Subcutaneous adipose tissue (tissue), 4 donors: Measurements from ENCODE around the gene SNX21. TPM values are rescaled to one million over a fixed set of nuclear protein-coding genes. Genes with fewer than 3 reads are reported as not detected.

Experiments
- CTCF ChIP-seq: fragments of 450-650 bp; IDR thresholded peaks from one replicate; pipeline ENCODE4 v1.5.1; 2016; ENCODE audit warnings: low read depth, mild to moderate bottlenecking, control low read depth, antibody characterized with exemption, moderate library complexity
- total RNA-seq, 4 donors: library from RNA; depleted of rRNA; stranded (reverse); fragments of >200 nt; gene quantifications; one replicate each; pipeline ENCODE4 v1.1.0, GENCODE V29; 2016

The SNX21 gene
- total RNA-seq, 4 donors from 2014 or later = 31.6 to 153 (median 90.8) TPM

- TF ChIP-seq CTCF = no peak
These were observed 5.9 kb upstream of the SNX21 start for GRCh38 chr20:45827712-45828111.

DNA sequence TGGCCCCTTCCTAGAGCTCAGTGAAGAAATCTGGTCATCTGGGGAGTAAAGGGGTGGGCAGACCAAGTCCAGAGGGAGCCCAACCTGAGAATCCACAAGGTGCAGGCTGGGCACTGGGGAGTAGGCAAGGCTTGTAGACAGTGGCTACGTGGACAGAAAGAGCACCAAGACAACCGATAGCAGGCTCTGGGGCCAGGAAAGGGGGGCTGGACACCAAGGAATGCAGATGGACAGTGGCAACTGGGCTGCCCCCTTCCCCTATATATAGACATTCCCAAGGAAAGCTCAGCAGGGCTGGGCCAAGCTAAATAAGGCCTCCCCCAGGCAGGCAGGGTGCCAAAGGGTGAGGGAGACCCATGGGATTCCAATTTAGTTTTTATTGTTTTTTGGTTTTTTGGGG lies 5.0 kb upstream of the SNX21 start:
- no peak for TF ChIP-seq CTCF

GRCh38 chr20:45832619-45833018 lies 980 bp upstream of the SNX21 start:
- TF ChIP-seq CTCF = no peak

DNA sequence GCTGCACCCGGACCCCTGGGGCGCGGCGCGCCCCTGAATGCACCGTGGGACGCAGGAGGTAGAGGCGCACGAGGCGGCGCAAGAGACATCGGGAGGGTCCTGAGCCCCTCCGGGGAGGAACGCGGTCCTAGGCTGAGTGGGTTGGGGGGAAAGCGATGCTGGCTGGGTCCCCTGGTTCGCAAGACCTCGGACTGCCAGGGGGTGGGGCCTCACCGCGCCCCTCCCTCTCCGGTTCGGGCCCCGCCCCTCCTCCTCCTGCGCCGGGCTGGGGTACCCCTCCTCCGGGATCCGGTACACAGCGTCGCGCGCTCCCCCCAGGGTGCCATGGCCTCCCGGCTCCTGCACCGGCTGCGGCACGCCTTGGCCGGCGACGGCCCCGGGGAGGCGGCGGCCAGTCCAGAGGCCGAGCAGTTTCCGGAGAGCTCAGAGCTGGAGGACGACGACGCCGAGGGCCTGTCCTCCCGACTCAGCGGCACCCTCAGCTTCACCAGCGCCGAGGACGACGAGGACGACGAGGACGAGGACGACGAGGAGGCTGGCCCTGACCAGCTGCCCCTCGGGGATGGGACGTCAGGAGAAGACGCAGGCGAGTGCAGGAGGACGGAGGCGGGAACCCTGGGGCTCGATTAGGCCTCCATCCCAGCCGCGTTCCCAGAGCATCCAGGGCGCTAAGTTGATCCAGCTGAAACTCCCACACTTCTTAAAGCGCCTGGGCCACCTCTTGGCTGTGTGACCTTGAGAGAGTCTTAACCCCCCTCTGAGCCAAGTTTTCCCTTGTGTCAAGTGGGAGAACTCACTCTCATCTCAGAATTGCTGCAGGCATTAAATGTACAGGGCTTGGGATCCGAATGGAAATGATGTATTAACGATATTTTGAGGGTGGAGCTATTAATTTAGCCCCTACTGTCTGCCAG lies 541 bp downstream of the SNX21 start:
- TF ChIP-seq CTCF = no peak

GRCh38 chr20:45834797-45835161 lies 1.2 kb downstream of the SNX21 start:
- TF ChIP-seq CTCF = no peak

- no peak for TF ChIP-seq CTCF
These were observed 1.7 kb downstream of the SNX21 start for GRCh38 chr20:45835329-45835765.

- TF ChIP-seq CTCF = no peak
These were observed 2.2 kb downstream of the SNX21 start for GRCh38 chr20:45835825-45836224.
